K562 (cell line): Measurements from ENCODE around the gene FGF2. TPM values are rescaled to one million over a fixed set of nuclear protein-coding genes. Genes with fewer than 3 reads are reported as not detected.

Source experiments
- ARID3A ChIP-seq: IDR thresholded peaks from 2 replicates; pipeline ENCODE4 v1.6.1; 2012; ENCODE audit warnings: low read depth, low read length, improper control_type of control experiment, borderline replicate concordance
- BMI1 ChIP-seq: fragments of 150-350 bp; IDR thresholded peaks from 2 replicates; pipeline ENCODE4 v1.6.1; 2014; ENCODE audit warnings: low read length
- CBX3 ChIP-seq, 2 experiments: IDR thresholded peaks; 1 replicate in 1 of 2; 2 replicates in 1 of 2; pipeline ENCODE4 v1.6.1; 2012; ENCODE audit warnings: inconsistent platforms in 2 of 2, low read length in 2 of 2, borderline replicate concordance in 1 of 2, control low read depth in 1 of 2
- DMBX1 ChIP-seq: fragments of 250-450 bp; sonication (Bioruptor Pico); IDR thresholded peaks from 2 replicates; pipeline ENCODE4 v1.8.0; 2022; ENCODE audit warnings: inconsistent platforms, mild to moderate bottlenecking, moderate library complexity, borderline replicate concordance
- DNMT1 ChIP-seq: fragments of 450-650 bp; IDR thresholded peaks from 2 replicates; pipeline ENCODE4 v1.6.1; 2016; ENCODE audit warnings: antibody characterized with exemption, mild to moderate bottlenecking
- EHMT2 ChIP-seq: fragments of 450-650 bp; IDR thresholded peaks from 2 replicates; pipeline ENCODE4 v1.6.1; 2018; ENCODE audit warnings: antibody characterized with exemption
- HDAC6 ChIP-seq: IDR thresholded peaks from 2 replicates; pipeline ENCODE4 v1.6.1; 2012; ENCODE audit warnings: low read depth, mild to moderate bottlenecking, control low read depth, inconsistent platforms, low read length, moderate library complexity
- HNRNPL ChIP-seq: fragments of 200-400 bp; formaldehyde crosslinking; IDR thresholded peaks from 2 replicates; pipeline ENCODE4 v1.6.1; 2017; ENCODE audit warnings: low read depth, mild to moderate bottlenecking, low read length
- ID3 ChIP-seq, 2 experiments: fragments of 250-450 bp in 1 of 2; fragments of 450-650 bp in 1 of 2; sonication (Bioruptor Pico) in 1 of 2; IDR thresholded peaks; 2 replicates each; pipeline versions ENCODE4 v1.6.1 to v1.8.0; 2016 to 2021; ENCODE audit warnings: mild to moderate bottlenecking in 2 of 2, moderate library complexity in 2 of 2, missing compliant biosample characterization in 1 of 2, missing genetic modification characterization in 1 of 2
- IRF9 ChIP-seq: fragments of 450-650 bp; IDR thresholded peaks from 2 replicates; pipeline ENCODE4 v1.6.1; 2016; ENCODE audit warnings: missing biosample characterization, missing genetic modification characterization
- KLF16 ChIP-seq: IDR thresholded peaks from 2 replicates; pipeline ENCODE4 v1.6.1; 2016; ENCODE audit warnings: antibody characterized with exemption
- TAF15 ChIP-seq: fragments of 200-400 bp; formaldehyde crosslinking; IDR thresholded peaks from 2 replicates; pipeline ENCODE4 v1.6.1; 2017; ENCODE audit warnings: mild to moderate bottlenecking, low read depth, low read length, moderate library complexity
- TRIM28 ChIP-seq: fragments of 450-650 bp; IDR thresholded peaks from 2 replicates; pipeline ENCODE4 v1.6.1; 2017
- ZBTB26 ChIP-seq: fragments of 450-650 bp; formaldehyde crosslinking; IDR thresholded peaks from 2 replicates; pipeline ENCODE4 v1.4.0; 2022; ENCODE audit warnings: missing genetic modification characterization
- ZBTB43 ChIP-seq: sonication (generic); formaldehyde crosslinking; IDR thresholded peaks from 2 replicates; pipeline ENCODE4 v1.8.0; 2023; ENCODE audit warnings: mild to moderate bottlenecking, missing genetic modification reagents
- ZFP91 ChIP-seq: sonication (generic); formaldehyde crosslinking; IDR thresholded peaks from 2 replicates; pipeline ENCODE4 v1.8.0; 2022; ENCODE audit warnings: mild to moderate bottlenecking, missing genetic modification reagents
- ZNF175 ChIP-seq: fragments of 200-800 bp; sonication (Bioruptor generic); IDR thresholded peaks from 2 replicates; pipeline ENCODE4 v1.6.1; 2016; ENCODE audit warnings: low read depth, mild to moderate bottlenecking, missing genetic modification characterization, missing compliant biosample characterization
- ZNF398 ChIP-seq: fragments of 250-450 bp; sonication (Bioruptor Pico); IDR thresholded peaks from 2 replicates; pipeline ENCODE4 v1.8.0; 2021; ENCODE audit warnings: moderate library complexity, mild to moderate bottlenecking, inconsistent platforms
- ZNF408 ChIP-seq: fragments of 250-450 bp; sonication (Bioruptor Pico); IDR thresholded peaks from 2 replicates; pipeline ENCODE4 v1.4.0; 2020; ENCODE audit warnings: low read depth, mild to moderate bottlenecking, moderate library complexity
- polyA plus RNA-seq, 8 experiments: library from polyadenylated mRNA; depleted of rRNA in 4 of 8; stranded (reverse) in 5 of 8; unstranded in 3 of 8; fragments of >200 nt; fragmentation: Nextera tagmentation in 2 of 8; fragmentation: Illumina TruSeq in 1 of 8; extraction: Ambion mirVana in 2 of 8; extraction: Trizol in 1 of 8; gene quantifications; 2 replicates each; pipeline versions ENCODE4 v1.2.1 to v1.2.3, GENCODE V29; 2011 to 2014; ENCODE audit warnings: inconsistent platforms in 1 of 8, missing spikeins in 1 of 8
- total RNA-seq, 7 experiments: library from RNA; depleted of rRNA in 6 of 7; stranded (reverse); fragments of >200 nt in 6 of 7; fragmentation: Illumina TruSeq in 2 of 7; extraction: Trizol in 2 of 7; gene quantifications; 2 replicates each; pipeline versions ENCODE4 v1.2.1 to v1.2.3, GENCODE V29; 2011 to 2021; ENCODE audit warnings: low replicate concordance in 1 of 7

Gene FGF2
- total and polyA plus RNA-seq, 9 of the 15 experiments (the other 6 are each of a cell fraction or from before 2014, with no cell fraction given): 2.5 to 19.4 (median 9.2) TPM

GRCh38 chr4:122803788-122804208, 22.8 kb upstream of the FGF2 start (continued):
- no peak for TF ChIP-seq ZNF408 (CRISPR knock-in tag)
- TF ChIP-seq CBX3 (IDR thresholded peaks at IDR 0.05; ENCODE audit: borderline replicate concordance in 1 of 2, low read length in 2 of 2): no peak; a peak in 1 of 3 replicates
- TF ChIP-seq ZNF175 (CRISPR knock-in tag): peak; percentile 85; the same call in 1 of the 2 replicates
- TF ChIP-seq TRIM28: no peak
- no peak for TF ChIP-seq IRF9 (tag)
- TF ChIP-seq KLF16: no peak
- TF ChIP-seq BMI1: no peak
- TF ChIP-seq ZFP91 (CRISPR knock-in tag): no peak
- no peak for TF ChIP-seq ARID3A
- peak; percentile 43; the same call in 1 of the 2 replicates for TF ChIP-seq EHMT2
- TF ChIP-seq ZNF398 (CRISPR knock-in tag): no peak
- TF ChIP-seq ZBTB26 (CRISPR knock-in tag): no peak
- no peak for TF ChIP-seq ID3 (CRISPR knock-in tag; IDR thresholded peaks at IDR 0.05)
- peak; percentile 96 for TF ChIP-seq ID3 (tag; IDR thresholded peaks at IDR 0.05)
- peak; percentile 73; the same call in 1 of the 2 replicates for TF ChIP-seq DMBX1
- TF ChIP-seq TAF15: no peak
- no peak for TF ChIP-seq HDAC6
- TF ChIP-seq ZBTB43 (CRISPR knock-in tag): no peak
- no peak for TF ChIP-seq DNMT1
- no peak for TF ChIP-seq HNRNPL
